Activated gamma-delta T cell treated with anti-CD3 and anti-CD28 coated beads, Interleukin-2, amount 50 U/mL, for 16 hours (primary cell): ENCODE results near the gene CLEC18B.
"Not testable (repeated sequence)": the region's sequence is repeated elsewhere in the genome, so short reads cannot be mapped to it uniquely, and the experiment has no call there.

Experiments used
- DNase-seq: peaks from one replicate; pipeline ENCODE4 v3.0.0-alpha.2; 2020; ENCODE audit warnings: low read depth

CLEC18B gene

GRCh38 chr16:74406600-74407361 is 14.5 kb downstream of the CLEC18B start:
- DNase-seq = not testable (repeated sequence)

GRCh38 chr16:74404148-74404933 is 16.9 kb downstream of the CLEC18B start:
- not testable (repeated sequence) for DNase-seq

GRCh38 chr16:74400238-74400637 is 21.0 kb downstream of the CLEC18B start:
- not testable (repeated sequence) for DNase-seq

- not testable (repeated sequence) for DNase-seq
Observed at GRCh38 chr16:74398212-74398895, 22.9 kb downstream of the CLEC18B start.

- DNase-seq = not testable (repeated sequence)
Observed at GRCh38 chr16:74396521-74397017, 24.7 kb downstream of the CLEC18B start.

- not testable (repeated sequence) for DNase-seq
Observed at GRCh38 chr16:74394604-74395003, 26.7 kb downstream of the CLEC18B start.

GRCh38 chr16:74394131-74394530 is 27.1 kb downstream of the CLEC18B start:
- not testable (repeated sequence) for DNase-seq

GRCh38 chr16:74391454-74392050 is 29.7 kb downstream of the CLEC18B start:
- not testable (repeated sequence) for DNase-seq

GRCh38 chr16:74382339-74383034 is 38.8 kb downstream of the CLEC18B start:
- DNase-seq = not testable (repeated sequence)

GRCh38 chr16:74373847-74374184 is 47.5 kb downstream of the CLEC18B start:
- not testable (repeated sequence) for DNase-seq

GRCh38 chr16:74372953-74373846 is 48.1 kb downstream of the CLEC18B start:
- DNase-seq = no peak

- no peak for DNase-seq
Observed at GRCh38 chr16:74372369-74372768, 48.9 kb downstream of the CLEC18B start.

GRCh38 chr16:74370338-74371135 is 50.7 kb downstream of the CLEC18B start:
- DNase-seq = not testable (repeated sequence)

GRCh38 chr16:74368002-74368911 is 53.0 kb downstream of the CLEC18B start:
- peak; percentile 100 for DNase-seq

GRCh38 chr16:74367469-74368001 is 53.7 kb downstream of the CLEC18B start:
- peak; percentile 39 for DNase-seq

GRCh38 chr16:74361646-74362610 is 59.4 kb downstream of the CLEC18B start:
- DNase-seq = not testable (repeated sequence)
